ENCODE measurements around the gene GPS1. TPM values are rescaled to one million over a fixed set of nuclear protein-coding genes. Genes with fewer than 3 reads are reported as not detected.

GPS1 gene
- total and polyA plus RNA-seq, 2 experiments from 2014 or later, result 136 to 242 TPM

DNA sequence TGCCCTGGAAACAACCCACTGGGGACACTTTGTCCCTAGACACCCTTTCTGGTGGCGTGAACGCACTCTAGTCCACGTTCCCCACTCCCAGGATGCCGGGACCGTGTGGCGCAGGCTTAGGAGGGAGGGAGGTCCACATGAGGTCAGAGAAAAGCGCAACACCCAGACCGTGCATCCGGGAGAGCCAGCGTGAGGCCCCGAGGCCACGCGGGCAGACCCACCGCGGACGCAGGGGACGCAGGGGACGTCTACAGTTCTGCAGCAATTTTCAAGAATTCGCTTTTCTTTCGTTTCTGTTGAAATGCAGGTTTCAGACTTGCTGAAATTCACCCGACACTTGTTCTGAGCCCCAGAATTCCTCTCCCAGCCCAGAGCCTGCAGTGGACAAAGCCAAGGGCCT, 4.8 kb upstream of the GPS1 start:
- Mint-ChIP-seq H3K27ac (no peak overlapping the region; the same call in 1 of the 2 replicates), H3K27me3 (ENCODE audit: insufficient read depth, low read depth, poor library complexity) (peaks cover 6% of the 10 kb centered on the region), H3K36me3 (ENCODE audit: low read depth) (peaks cover 8% of the 10 kb centered on the region), H3K4me1 (peaks cover 11% of the 10 kb centered on the region), H3K9me3 (no peaks in the 10 kb centered on the region), H3K4me3 (no peak overlapping the region)
- no peaks in the 10 kb centered on the region for H3K79me2 ChIP-seq (replicated peaks; ENCODE audit: insufficient read depth)
- H2AFZ ChIP-seq, result no peak overlapping the region
- no peak overlapping the region for H3K27ac ChIP-seq (ENCODE audit: low read depth)
- TF ChIP-seq, protein P1, sequence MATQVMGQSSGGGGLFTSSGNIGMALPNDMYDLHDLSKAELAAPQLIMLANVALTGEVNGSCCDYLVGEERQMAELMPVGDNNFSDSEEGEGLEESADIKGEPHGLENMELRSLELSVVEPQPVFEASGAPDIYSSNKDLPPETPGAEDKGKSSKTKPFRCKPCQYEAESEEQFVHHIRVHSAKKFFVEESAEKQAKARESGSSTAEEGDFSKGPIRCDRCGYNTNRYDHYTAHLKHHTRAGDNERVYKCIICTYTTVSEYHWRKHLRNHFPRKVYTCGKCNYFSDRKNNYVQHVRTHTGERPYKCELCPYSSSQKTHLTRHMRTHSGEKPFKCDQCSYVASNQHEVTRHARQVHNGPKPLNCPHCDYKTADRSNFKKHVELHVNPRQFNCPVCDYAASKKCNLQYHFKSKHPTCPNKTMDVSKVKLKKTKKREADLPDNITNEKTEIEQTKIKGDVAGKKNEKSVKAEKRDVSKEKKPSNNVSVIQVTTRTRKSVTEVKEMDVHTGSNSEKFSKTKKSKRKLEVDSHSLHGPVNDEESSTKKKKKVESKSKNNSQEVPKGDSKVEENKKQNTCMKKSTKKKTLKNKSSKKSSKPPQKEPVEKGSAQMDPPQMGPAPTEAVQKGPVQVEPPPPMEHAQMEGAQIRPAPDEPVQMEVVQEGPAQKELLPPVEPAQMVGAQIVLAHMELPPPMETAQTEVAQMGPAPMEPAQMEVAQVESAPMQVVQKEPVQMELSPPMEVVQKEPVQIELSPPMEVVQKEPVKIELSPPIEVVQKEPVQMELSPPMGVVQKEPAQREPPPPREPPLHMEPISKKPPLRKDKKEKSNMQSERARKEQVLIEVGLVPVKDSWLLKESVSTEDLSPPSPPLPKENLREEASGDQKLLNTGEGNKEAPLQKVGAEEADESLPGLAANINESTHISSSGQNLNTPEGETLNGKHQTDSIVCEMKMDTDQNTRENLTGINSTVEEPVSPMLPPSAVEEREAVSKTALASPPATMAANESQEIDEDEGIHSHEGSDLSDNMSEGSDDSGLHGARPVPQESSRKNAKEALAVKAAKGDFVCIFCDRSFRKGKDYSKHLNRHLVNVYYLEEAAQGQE (IDR thresholded peaks at IDR 0.05; ENCODE audit: unreplicated experiment), result no peak
- TF ChIP-seq EZH2phosphoT487 (IDR thresholded peaks at IDR 0.05; ENCODE audit: unreplicated experiment) (no peak), ZNF331 (CRISPR knock-in tag; IDR thresholded peaks at IDR 0.05; ENCODE audit: low read depth) (no peak), STAT1 (IDR thresholded peaks at IDR 0.05; ENCODE audit: unreplicated experiment) (no peak), NANOG (IDR thresholded peaks at IDR 0.05; ENCODE audit: borderline replicate concordance) (no peak)
- TF ChIP-seq, protein P2, sequence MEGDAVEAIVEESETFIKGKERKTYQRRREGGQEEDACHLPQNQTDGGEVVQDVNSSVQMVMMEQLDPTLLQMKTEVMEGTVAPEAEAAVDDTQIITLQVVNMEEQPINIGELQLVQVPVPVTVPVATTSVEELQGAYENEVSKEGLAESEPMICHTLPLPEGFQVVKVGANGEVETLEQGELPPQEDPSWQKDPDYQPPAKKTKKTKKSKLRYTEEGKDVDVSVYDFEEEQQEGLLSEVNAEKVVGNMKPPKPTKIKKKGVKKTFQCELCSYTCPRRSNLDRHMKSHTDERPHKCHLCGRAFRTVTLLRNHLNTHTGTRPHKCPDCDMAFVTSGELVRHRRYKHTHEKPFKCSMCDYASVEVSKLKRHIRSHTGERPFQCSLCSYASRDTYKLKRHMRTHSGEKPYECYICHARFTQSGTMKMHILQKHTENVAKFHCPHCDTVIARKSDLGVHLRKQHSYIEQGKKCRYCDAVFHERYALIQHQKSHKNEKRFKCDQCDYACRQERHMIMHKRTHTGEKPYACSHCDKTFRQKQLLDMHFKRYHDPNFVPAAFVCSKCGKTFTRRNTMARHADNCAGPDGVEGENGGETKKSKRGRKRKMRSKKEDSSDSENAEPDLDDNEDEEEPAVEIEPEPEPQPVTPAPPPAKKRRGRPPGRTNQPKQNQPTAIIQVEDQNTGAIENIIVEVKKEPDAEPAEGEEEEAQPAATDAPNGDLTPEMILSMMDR (conservative IDR thresholded peaks at IDR 0.05; ENCODE audit: low read depth in 2 of 2), result no peak
- TF ChIP-seq, protein P3, sequence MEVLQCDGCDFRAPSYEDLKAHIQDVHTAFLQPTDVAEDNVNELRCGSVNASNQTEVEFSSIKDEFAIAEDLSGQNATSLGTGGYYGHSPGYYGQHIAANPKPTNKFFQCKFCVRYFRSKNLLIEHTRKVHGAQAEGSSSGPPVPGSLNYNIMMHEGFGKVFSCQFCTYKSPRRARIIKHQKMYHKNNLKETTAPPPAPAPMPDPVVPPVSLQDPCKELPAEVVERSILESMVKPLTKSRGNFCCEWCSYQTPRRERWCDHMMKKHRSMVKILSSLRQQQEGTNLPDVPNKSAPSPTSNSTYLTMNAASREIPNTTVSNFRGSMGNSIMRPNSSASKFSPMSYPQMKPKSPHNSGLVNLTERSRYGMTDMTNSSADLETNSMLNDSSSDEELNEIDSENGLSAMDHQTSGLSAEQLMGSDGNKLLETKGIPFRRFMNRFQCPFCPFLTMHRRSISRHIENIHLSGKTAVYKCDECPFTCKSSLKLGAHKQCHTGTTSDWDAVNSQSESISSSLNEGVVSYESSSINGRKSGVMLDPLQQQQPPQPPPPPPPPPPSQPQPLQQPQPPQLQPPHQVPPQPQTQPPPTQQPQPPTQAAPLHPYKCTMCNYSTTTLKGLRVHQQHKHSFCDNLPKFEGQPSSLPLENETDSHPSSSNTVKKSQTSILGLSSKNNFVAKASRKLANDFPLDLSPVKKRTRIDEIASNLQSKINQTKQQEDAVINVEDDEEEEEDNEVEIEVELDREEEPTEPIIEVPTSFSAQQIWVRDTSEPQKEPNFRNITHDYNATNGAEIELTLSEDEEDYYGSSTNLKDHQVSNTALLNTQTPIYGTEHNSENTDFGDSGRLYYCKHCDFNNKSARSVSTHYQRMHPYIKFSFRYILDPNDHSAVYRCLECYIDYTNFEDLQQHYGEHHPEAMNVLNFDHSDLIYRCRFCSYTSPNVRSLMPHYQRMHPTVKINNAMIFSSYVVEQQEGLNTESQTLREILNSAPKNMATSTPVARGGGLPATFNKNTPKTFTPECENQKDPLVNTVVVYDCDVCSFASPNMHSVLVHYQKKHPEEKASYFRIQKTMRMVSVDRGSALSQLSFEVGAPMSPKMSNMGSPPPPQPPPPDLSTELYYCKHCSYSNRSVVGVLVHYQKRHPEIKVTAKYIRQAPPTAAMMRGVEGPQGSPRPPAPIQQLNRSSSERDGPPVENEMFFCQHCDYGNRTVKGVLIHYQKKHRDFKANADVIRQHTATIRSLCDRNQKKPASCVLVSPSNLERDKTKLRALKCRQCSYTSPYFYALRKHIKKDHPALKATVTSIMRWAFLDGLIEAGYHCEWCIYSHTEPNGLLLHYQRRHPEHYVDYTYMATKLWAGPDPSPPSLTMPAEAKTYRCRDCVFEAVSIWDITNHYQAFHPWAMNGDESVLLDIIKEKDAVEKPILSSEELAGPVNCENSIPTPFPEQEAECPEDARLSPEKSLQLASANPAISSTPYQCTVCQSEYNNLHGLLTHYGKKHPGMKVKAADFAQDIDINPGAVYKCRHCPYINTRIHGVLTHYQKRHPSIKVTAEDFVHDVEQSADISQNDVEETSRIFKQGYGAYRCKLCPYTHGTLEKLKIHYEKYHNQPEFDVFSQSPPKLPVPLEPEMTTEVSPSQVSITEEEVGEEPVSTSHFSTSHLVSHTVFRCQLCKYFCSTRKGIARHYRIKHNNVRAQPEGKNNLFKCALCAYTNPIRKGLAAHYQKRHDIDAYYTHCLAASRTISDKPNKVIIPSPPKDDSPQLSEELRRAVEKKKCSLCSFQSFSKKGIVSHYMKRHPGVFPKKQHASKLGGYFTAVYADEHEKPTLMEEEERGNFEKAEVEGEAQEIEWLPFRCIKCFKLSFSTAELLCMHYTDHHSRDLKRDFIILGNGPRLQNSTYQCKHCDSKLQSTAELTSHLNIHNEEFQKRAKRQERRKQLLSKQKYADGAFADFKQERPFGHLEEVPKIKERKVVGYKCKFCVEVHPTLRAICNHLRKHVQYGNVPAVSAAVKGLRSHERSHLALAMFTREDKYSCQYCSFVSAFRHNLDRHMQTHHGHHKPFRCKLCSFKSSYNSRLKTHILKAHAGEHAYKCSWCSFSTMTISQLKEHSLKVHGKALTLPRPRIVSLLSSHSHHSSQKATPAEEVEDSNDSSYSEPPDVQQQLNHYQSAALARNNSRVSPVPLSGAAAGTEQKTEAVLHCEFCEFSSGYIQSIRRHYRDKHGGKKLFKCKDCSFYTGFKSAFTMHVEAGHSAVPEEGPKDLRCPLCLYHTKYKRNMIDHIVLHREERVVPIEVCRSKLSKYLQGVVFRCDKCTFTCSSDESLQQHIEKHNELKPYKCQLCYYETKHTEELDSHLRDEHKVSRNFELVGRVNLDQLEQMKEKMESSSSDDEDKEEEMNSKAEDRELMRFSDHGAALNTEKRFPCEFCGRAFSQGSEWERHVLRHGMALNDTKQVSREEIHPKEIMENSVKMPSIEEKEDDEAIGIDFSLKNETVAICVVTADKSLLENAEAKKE (CRISPR knock-in tag; IDR thresholded peaks at IDR 0.05), result no peak
- no peak overlapping the region for H3K4me3 ChIP-seq
- no peak overlapping the region for H3K4me2 ChIP-seq
- no peaks in the 10 kb centered on the region for H3K36me3 ChIP-seq (ENCODE audit: insufficient read depth)
- H3K9me2 ChIP-seq (ENCODE audit: insufficient read depth), result no peaks in the 10 kb centered on the region
- H3F3A ChIP-seq (replicated peaks; ENCODE audit: low read depth), result no peaks in the 10 kb centered on the region
- H3K4me1 ChIP-seq (ENCODE audit: insufficient read depth), result no peaks in the 10 kb centered on the region
- ATAC-seq (no peak), DNase-seq (ENCODE audit: low spot score) (no peak)
- no peaks in the 10 kb centered on the region for H4K20me1 ChIP-seq (replicated peaks; ENCODE audit: insufficient read depth)
- no peaks in the 10 kb centered on the region for H3K27me3 ChIP-seq (ENCODE audit: insufficient read depth)
